GM20431 (cell line): ENCODE data around the gene SLC39A6.
"Not testable (repeated sequence)": the region's sequence is repeated elsewhere in the genome, so short reads cannot be mapped to it uniquely, and the experiment has no call there.

ENCODE experiments used
- in situ Hi-C: fragments of 300-500 bp; cut with MseI, MboI; formaldehyde crosslinking; loops from one replicate; pipeline ENCODE4 v1.15.0; 2020; ENCODE audit warnings: low sequenced_read_pairs; ENCODE audit not compliant: unreplicated experiment

The SLC39A6 gene

DNA sequence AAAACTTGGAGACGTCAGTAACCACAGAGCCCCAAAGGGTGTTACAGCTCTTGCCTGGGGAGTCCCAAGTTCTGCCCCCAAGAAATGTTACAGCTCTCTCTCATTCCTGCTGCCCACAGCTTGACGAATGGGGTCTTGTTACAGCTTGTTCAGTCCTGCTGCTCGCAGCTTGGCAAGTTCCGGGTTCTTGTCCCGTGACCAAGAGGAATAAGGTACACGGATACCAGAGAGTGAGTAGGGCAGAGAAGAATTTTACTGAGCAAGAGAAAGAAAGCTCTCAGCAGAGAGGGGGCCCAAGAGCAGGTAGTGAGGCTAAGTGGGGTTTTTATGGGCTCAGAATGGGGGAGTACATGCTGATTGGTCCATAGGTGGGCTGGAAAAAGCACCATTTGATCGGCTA is 27.2 kb downstream of the SLC39A6 start:
- in situ Hi-C loops: no loop called here

DNA sequence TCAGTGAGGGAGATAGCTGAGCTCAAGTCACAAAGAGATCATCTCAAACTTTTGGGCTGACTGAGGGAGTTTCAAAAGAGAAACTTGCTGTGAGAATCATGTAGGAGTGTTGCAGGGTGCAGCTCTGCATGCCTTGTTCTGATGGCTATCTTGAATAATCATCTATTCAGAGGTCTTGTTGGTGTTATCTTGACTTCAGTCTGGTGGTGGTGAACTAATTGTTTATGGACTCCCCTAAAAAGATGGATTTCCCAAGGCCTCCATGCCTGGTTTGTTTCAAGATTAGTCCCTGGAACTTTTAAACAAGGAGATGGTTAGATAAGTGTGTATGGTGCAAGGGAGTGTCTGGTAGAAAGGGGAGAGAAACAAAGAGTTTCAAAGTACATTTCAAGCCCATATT is 29.8 kb downstream of the SLC39A6 start:
- in situ Hi-C loops: loop anchor here (25.0 kb wide), 2 partner anchors 188 to 463 kb away; partner anchors contain the start of gene FHOD3

DNA sequence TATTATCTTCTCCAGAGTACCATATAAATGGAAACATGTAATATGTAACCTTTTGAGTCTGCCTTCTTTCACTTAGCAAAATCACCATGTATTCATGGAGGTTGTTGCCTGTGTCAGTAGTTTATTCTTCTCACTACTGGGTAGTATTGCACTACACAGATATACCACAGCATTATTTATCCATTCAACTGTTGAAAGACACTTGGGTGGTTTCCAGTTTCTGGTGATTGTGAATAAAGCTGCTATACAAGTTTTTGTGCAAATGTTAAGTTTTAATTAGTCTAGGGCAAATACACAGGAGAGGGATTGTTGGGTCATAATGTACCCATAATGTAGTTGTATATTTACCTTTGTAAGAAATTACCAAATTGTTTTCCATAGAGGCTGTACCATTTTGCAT is 32.2 kb downstream of the SLC39A6 start:
- in situ Hi-C loops: loop anchor here (25.0 kb wide), 2 partner anchors 190 to 465 kb away; partner anchors contain the start of gene FHOD3

DNA sequence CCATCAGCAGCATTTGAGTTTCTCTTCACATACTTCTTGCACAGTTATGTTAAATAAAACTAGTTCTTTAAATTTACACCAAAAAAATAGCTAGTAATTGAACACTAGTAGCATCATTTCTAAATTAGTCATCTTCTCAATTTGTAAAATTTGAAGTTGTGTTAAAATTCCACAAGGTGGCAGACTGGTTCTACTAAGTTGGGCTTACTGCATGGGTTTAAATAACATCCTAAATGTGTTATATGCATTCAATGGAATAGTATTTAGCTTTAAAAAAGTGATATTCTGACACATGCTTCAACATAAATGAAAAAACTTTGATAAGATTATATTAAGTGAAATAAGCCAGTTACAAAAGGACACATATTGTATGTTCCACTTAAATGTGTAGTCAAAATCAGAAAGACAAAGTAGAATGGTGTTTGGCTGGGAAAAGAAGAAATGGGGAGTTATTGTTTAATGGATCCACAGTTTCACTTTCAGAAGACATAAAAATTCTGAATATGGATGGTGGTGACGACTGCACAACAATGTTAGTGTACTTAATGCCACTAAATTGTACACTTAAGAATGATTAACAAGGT is 33.1 kb downstream of the SLC39A6 start:
- in situ Hi-C loops: loop anchor here (25.0 kb wide), 2 partner anchors 191 to 466 kb away; partner anchors contain the start of gene FHOD3

DNA sequence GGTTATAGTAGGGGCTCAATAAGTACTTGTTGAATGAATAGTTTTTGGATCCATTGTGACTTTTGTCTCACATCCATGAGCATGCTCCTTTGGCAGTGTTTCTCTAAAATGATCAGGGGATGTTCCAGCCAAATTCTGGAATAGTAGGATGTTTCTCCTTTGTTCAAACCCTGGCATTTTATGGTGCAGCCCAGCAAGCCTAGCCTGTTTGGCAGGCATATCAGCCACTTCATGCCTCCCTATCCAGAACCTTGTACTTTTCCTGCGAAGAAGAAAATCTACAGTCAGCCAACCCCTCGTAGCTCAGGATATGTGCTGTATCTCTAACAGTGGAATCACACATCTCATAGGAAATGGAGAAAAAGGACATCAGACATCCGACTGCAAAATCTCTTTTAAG is 34.7 kb downstream of the SLC39A6 start:
- in situ Hi-C loops: loop anchor here (25.0 kb wide), 2 partner anchors 193 to 468 kb away; partner anchors contain the start of gene FHOD3

DNA sequence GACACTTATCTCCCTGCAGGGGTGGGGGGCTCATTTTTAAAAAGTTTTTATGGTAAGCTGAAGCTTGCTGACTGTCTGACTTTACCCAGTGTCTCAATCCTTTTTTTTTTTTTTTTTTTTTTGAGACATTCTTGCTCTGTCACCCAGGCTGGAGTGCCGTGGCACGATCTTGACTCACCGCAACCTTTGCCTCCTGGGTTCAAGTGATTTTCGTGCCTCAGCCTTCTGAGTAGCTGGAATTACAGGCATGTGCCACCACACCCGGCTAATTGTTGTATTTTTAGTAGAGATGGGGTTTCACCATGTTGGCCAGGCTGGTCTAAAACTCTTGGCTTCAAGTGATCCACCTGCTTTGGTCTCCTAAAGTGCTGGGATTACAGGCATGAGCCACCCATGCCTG is 37.0 kb downstream of the SLC39A6 start:
- in situ Hi-C loops: loop anchor here (25.0 kb wide), 2 partner anchors 195 to 470 kb away; partner anchors contain the start of gene FHOD3

DNA sequence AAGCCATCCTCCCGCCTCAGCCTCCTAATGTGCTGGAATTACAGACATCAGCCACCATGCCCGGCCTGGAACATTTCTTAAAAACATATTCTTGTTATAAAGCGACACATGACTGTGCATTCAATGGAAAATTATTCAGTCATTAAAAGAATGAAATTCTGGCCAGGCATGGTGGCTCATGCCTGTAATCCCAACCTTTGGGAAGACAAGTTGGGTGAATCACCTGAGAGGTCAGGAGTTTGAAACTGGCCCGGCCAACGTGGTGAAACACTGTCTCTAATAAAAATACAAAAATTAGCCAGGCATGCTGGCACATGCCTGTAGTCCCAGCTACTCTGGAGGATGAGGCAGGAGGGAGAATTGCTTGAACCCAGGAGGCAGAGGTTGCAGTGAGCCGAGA is 40.1 kb downstream of the SLC39A6 start:
- in situ Hi-C loops: loop anchor here (25.0 kb wide), 2 partner anchors 198 to 473 kb away; partner anchors contain the start of gene FHOD3

DNA sequence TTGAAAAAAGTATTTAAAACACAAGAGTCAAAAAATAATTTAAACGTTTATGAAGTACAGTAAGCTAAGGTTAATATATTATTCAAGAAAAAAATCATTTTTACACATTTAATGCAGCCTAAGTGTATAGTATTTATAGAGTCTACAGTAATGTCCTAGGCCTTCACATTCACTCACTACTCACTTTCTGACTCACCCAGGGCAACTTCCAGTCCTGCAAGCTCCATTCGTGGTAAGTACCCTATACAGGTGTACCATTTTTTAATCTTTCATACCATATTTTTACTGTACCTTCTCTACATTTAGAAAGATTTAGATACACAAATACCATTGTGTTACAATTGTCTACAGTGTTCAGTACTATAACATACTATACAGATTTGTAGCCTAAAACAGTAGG is 40.9 kb downstream of the SLC39A6 start:
- in situ Hi-C loops: loop anchor here (25.0 kb wide), 2 partner anchors 199 to 474 kb away; partner anchors contain the start of gene FHOD3

DNA sequence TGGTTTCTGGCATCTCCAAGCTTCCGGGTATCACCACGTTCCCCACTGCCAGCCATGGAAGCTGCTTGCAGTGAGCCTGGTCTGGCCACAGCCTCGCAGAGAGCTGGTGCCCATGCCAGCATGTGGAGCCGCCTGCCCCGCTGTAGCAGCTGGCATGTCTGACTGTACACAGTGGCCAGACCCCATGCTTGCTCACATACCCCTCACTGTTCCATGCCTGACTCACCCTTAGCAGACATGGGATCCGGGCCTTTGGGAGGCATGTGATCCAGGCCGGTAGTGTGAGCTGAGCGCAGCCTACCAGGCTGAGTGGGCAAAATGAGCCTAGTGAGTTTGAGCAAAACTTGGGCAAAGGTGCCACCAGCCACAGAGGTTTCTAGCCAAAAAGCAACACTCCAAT is 43.0 kb downstream of the SLC39A6 start:
- in situ Hi-C loops: loop anchor here (25.0 kb wide), 2 partner anchors 201 to 476 kb away; partner anchors contain the start of gene FHOD3

DNA sequence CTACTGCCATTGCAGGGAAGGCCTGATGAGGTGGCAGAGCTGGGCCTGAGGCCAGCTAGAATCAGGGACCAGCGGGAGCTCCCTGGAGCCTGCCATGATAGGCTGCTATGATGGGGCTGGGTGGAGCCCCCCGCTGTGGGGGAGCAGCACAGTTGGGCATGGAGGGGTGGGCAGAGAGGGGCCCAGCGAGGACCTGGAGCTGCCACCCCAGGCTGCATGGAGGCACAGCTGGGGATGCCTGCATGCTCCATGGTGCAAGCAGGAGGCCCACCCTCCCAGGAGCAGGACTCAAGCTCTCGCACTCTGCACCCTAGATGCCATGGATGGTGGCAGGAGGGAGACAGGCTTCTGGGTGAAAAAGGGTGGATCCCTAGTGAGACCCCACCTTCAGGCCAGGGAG is 43.9 kb downstream of the SLC39A6 start:
- in situ Hi-C loops: loop anchor here (25.0 kb wide), 2 partner anchors 202 to 477 kb away; partner anchors contain the start of gene FHOD3

DNA sequence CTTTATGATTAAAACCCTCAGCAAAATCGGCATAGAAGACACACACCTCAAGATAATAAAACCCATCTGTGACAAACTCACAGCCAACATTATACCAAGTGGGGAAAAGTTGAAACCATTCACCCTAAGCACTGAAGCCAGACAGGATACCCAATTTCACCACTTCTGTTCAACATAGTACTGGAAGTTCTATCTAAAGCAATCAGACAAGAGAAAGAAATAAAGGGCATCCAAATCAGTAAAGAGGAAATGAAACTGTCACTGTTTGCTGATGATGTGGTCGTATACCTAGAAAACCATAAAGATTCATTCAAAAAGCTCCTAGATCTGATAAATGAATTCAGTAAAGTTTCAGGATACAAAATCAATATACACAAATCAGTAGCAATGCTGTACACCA is 45.4 kb downstream of the SLC39A6 start:
- in situ Hi-C loops: loop anchor here (25.0 kb wide), 2 partner anchors 204 to 479 kb away; partner anchors contain the start of gene FHOD3

DNA sequence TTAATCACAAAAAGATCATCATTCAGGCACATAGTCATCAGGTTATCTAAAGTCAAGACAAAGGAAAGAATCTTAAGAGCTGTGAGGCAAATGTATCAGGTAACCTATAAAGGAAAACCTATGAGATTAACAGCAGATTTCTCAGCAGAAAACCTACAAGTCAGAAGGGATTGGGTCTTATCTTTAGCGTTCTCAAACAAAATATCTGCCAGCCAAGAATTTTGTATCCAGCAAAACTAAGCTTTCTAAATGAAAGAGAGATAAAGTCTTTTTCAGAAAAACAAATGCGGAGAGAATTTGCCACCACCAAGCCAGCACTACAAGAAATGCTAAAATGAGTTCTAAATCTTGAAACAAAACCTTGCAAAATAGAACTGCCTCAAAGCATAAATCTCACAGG is 48.0 kb downstream of the SLC39A6 start:
- in situ Hi-C loops: loop anchor here (25.0 kb wide), 2 partner anchors 206 to 481 kb away; partner anchors contain the start of gene FHOD3

DNA sequence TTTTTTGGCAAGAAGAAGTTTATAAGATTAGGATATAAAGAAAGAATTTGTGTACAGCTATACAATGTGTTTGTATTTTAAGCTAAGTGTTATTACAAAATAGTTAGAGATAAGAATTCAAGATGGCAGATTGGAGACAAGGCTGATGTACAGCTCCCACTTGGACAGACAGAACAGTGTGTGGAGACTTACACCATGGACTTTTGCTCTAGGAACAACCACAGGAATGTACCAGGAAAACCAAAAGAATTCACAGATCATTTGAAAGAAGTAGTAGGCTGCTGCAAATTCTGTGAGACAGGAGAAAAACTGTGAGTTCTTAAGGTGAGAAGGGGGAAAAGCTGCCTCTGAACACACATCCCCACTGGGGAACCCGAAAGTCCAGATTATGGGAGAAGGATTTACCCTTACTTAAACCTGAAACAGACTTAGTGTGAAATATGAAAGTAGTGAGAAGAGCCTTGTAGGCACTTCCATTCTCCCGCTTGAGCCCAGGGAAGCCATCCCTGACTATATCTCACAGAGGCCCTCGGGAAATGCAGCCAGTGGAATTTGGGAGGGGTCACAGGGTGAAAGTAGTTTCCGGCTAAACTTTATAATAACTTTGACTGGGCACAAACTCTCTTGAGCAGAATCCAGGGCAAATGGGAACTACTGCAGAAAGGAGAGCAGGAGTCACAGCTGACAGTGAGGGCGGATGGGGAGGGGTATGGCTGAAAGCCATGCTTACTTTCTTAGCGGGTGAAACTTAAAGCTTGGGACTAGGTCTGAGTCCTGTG is 50.2 kb downstream of the SLC39A6 start:
- in situ Hi-C loops: loop anchor here (25.0 kb wide), 2 partner anchors 208 to 483 kb away; partner anchors contain the start of gene FHOD3

DNA sequence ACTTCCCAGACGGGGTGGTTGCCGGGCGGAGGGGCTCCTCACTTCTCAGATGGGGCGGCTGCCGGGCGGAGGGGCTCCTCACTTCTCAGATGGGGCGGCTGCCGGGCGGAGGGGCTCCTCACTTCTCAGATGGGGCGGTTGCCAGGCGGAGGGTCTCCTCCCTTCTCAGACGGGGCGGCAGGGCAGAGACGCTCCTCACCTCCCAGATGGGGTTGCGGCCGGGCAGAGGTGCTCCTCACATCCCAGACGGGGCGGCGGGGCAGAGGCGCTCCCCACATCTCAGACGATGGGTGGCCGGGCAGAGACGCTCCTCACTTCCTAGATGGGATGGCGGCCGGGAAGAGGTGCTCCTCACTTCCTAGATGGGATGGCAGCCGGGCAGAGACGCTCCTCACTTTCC is 51.4 kb downstream of the SLC39A6 start:
- in situ Hi-C loops: loop anchor here (25.0 kb wide), 2 partner anchors 210 to 485 kb away; partner anchors contain the start of gene FHOD3

DNA sequence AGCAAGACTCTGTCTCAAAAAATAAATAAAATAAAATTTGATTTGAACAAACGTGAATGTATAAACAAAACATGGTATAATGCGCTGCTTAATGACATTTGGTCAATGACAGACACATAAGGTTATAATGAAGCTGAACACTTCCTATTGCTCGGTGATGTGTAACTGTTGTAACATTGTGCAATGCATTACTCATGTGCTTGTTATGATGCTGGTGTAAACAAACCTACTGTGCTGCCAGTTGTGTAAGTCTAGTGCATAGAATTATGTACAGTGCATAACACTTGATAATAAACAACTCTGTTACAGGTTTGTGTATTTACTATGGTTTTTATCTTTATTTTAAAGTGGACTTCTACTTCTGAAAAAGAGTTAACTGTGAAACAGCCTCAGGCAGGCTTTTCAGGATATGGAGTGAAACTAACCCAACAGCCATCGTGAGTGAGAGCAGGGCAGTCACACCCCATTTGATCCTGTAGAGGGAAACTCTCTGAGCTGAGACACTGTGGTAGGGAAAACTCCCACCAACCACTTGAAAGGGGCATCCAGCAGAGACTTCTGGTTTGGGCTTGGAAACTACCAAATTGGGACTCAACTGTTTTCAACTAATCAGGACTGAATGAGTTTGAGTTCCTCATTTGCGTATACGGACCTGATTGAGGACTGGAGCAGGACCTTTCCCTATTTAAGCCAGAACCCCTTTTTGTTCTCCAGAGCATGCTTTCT is 53.1 kb downstream of the SLC39A6 start:
- in situ Hi-C loops: loop anchor here (25.0 kb wide), 2 partner anchors 211 to 486 kb away; partner anchors contain the start of gene FHOD3

DNA sequence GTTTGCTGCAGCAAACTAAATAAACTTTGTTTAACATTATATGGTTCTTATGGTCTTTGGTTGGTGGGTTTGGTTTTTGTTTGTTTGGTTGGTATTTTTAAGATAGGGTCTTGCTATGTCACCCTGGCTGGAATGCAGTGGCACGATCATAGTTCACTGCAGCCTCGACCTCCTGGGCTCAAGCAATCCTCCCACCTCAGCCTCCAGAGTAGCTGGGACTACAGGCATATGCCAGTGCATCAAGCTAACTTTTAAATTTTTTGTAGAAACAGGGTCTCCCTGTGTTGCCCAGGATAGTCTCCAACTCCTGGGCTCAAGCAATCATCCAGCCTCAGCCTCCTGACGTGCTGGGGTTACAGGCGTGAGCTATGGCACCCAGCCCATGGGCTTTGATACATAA is 54.7 kb downstream of the SLC39A6 start:
- in situ Hi-C loops: no loop called here

DNA sequence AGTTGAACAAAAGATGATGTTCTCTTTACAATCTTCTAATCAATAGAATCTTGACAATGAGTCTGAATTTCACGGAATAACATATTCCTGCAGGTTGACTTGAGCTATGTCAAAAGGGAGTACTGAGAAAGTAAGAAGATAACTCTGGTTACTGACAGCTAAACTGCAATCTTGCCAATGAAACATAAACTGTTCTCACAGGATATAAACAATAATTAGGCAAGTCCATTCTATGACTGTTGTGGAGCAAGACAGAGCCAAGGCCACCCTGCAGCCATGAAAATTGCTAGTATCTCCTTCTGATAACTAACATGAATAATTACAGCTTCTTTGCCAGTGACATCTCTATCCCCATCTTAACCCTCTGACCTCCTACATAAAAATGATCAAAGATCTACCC is 55.5 kb downstream of the SLC39A6 start:
- in situ Hi-C loops: no loop called here

DNA sequence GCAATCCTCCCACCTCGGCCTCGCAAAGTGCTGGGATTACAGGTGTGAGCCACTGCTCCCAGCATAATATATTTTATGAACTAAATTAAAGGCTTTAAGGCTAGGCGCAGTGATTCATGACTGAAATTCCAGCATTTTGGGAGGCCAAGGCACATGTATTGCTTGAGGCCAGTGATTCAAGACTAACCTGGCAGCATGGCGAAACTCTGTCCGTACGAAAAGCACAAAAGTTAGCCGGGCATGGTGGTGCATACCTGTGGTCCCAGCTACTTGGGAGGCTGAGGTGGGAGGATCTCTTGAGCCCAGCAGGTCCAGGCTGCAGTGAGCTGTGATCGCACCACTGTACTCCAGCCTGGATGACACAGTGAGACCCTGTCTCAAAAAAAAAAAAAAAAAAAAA is 56.7 kb downstream of the SLC39A6 start:
- in situ Hi-C loops: not testable (repeated sequence)

DNA sequence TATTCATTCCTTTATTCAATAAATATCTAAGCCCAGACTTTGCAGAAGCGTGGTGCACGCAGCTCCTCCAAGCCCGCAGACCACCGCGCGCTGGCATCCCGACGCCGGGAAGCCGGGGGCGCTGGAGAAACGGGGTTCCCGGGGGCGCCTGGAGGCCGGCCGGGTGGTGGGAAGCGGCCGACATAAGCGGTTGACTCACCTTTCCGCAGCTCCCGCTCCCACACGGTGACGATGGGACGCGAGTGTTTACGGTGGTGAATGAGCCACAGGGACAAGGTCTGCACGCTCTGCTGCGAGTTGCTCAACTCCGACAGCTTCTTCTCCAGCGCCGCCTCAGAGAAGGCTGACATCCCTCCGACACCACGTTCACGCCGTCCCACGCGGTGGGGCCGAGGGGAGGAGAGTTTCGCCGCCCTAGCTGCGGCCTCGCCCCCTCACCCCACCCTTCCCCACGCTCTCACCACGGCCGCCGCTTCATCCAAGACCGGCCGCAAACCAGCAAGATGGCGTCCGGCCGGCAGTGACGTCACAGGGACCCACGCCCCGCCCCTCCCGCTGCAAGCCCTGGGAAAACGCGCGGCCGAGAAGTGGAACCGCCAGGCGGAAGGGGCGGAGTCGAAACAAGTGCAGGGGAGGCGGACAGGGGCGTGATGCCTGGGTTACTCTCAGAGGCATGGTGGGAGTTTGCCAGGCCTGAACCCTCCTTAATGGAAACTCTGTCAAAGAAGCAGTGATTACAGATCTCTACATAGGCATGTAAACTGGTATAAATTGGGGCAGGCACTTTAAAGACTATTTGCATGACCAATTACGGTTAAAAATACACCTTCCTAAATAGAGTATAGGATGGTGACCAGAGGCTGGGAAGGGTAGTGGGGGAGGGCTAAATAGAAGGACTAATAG is 61.8 kb downstream of the SLC39A6 start, which contains the start of gene RPRD1A:
RPRD1A (minus strand) TSS at position 505 of the 903 bp plus-strand sequence; CDS start at position 350, 155 bp downstream.
- in situ Hi-C loops: no loop called here
